ENCODE measurements around the gene PAX2.
A peak's percentile ranks its signal among the peaks of the same experiment; 100 is the strongest.

The PAX2 gene

GRCh38 chr10:100814751-100815474 lies 69.5 kb downstream of the PAX2 start:
- Histone ChIP-seq H3K36me3 (ENCODE audit: control insufficient read depth, insufficient read depth, low read length) (no peaks in the 10 kb centered on the region), H3K4me1 (ENCODE audit: control insufficient read depth, insufficient read depth, low read length, poor library complexity, severe bottlenecking) (no peaks in the 10 kb centered on the region), H3K4me3 (ENCODE audit: insufficient read depth, low read depth, low read length, poor library complexity, severe bottlenecking) (no peak overlapping the region), H3K27ac (ENCODE audit: insufficient read depth, low read length, poor library complexity, severe bottlenecking) (no peak overlapping the region), H3K27me3 (replicated peaks; ENCODE audit: control insufficient read depth, insufficient read depth, low read length, poor library complexity, severe bottlenecking) (peaks cover 32% of the 10 kb centered on the region), H3K9me3 (ENCODE audit: control insufficient read depth, low read length) (no peaks in the 10 kb centered on the region)
- DNase-seq = no peak

DNA sequence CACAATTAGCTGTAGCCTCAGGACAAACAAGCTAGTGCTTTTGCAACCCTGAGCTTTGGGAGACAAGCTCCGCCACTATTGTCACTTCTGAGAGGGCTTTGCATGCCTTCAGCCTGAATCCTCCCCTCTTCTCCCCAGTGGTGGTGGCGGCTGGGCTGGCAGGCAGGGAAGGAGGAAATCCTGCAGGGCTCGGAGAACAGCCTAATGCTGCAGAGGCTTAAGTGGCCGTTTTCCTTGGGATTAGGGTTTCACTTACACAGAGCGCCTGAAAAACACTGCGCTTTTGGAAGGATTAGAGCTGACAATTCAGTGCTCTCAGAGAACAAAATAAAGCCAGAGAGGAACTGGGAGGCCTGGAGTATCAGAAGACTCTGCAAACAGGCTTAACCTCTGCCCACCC lies 71.3 kb downstream of the PAX2 start:
- Histone ChIP-seq H3K4me3 (ENCODE audit: insufficient read depth, low read depth, low read length, poor library complexity, severe bottlenecking) (no peak overlapping the region), H3K27ac (ENCODE audit: insufficient read depth, low read length, poor library complexity, severe bottlenecking) (no peak overlapping the region), H3K9me3 (ENCODE audit: control insufficient read depth, low read length) (no peaks in the 10 kb centered on the region), H3K4me1 (ENCODE audit: control insufficient read depth, insufficient read depth, low read length, poor library complexity, severe bottlenecking) (no peaks in the 10 kb centered on the region), H3K27me3 (replicated peaks; ENCODE audit: control insufficient read depth, insufficient read depth, low read length, poor library complexity, severe bottlenecking) (peaks cover 29% of the 10 kb centered on the region), H3K36me3 (ENCODE audit: control insufficient read depth, insufficient read depth, low read length) (no peaks in the 10 kb centered on the region)
- no peak for DNase-seq

DNA sequence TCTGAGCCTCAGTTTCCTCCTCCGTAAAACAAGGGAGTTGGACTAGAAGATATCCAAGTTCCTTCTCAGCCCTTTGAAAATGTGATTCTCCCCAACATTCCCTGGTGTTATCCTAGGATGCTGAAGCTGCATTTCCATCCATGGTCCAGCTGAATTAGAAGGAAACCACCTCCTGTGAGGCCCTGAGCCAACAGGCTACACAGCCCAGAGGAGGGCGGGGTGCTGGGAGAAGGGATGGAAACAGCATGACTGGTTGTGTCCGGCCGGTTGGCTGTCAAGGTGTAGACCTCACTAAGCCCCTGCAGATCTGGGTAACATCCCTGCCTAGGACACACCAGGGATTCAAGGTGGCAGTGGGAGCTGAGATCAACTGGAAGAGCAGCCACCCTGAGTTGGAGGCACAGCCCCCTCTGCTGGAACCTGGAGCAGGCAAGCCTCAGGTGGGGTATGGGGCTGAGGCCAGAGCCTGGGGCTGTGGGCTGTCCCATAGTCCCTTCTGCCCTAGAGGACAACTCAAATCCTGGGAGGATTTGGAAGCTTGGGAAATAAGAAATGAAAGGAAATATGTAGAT lies 72.0 kb downstream of the PAX2 start:
- Histone ChIP-seq H3K4me1 (ENCODE audit: control insufficient read depth, insufficient read depth, low read length, poor library complexity, severe bottlenecking) (no peaks in the 10 kb centered on the region), H3K27ac (ENCODE audit: insufficient read depth, low read length, poor library complexity, severe bottlenecking) (no peak overlapping the region), H3K36me3 (ENCODE audit: control insufficient read depth, insufficient read depth, low read length) (no peaks in the 10 kb centered on the region), H3K4me3 (ENCODE audit: insufficient read depth, low read depth, low read length, poor library complexity, severe bottlenecking) (no peak overlapping the region), H3K27me3 (replicated peaks; ENCODE audit: control insufficient read depth, insufficient read depth, low read length, poor library complexity, severe bottlenecking) (peaks cover 28% of the 10 kb centered on the region), H3K9me3 (ENCODE audit: control insufficient read depth, low read length) (no peaks in the 10 kb centered on the region)
- DNase-seq = no peak

GRCh38 chr10:100819424-100819823 lies 74.0 kb downstream of the PAX2 start:
- Histone ChIP-seq H3K27ac (ENCODE audit: insufficient read depth, low read length, poor library complexity, severe bottlenecking) (no peak overlapping the region), H3K27me3 (replicated peaks; ENCODE audit: control insufficient read depth, insufficient read depth, low read length, poor library complexity, severe bottlenecking) (peaks cover 25% of the 10 kb centered on the region), H3K4me3 (ENCODE audit: insufficient read depth, low read depth, low read length, poor library complexity, severe bottlenecking) (no peak overlapping the region), H3K4me1 (ENCODE audit: control insufficient read depth, insufficient read depth, low read length, poor library complexity, severe bottlenecking) (no peaks in the 10 kb centered on the region), H3K9me3 (ENCODE audit: control insufficient read depth, low read length) (no peaks in the 10 kb centered on the region), H3K36me3 (ENCODE audit: control insufficient read depth, insufficient read depth, low read length) (no peaks in the 10 kb centered on the region)
- no peak for DNase-seq

DNA sequence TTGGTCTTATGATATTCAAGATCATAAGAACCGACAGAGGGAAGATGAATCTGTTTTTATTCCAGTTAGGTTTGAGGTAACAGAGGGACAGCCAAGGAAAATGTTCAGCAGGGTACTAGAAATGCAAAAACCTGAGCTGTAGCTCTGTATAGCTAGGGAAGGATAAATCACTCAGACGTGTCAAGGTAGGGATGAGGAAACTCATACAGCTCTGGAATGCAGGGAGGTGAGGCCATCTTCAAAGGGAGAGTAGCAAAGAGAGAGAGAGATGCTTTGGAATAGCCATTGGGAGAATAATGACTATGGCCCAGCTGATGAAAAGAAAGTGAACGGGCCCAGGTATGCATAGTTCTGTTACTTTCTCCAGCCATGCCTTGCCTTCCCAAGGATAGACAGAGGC lies 77.8 kb downstream of the PAX2 start:
- Histone ChIP-seq H3K9me3 (ENCODE audit: control insufficient read depth, low read length) (no peaks in the 10 kb centered on the region), H3K4me1 (ENCODE audit: control insufficient read depth, insufficient read depth, low read length, poor library complexity, severe bottlenecking) (peaks cover 21% of the 10 kb centered on the region)

DNA sequence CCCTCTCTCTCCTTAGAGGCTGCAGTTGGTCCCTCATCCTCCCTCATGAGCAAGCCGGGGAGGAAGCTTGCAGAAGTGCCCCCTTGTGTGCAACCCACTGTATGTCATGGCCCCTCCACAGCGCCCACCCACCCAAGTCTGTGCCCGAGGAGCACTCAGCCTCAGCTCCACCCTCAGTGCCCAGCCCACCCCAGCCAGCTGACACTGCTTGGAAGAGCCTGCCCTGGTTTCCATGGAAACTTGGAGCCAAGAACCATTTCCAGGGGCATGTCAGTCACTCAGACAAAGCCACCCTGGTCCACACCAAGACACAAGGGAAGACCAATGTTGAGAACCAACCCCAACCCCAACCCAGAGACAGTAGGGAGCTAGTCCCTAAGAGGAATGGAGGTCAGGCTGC lies 79.5 kb downstream of the PAX2 start:
- no peaks in the 10 kb centered on the region for H3K9me3 ChIP-seq (ENCODE audit: control insufficient read depth, low read length)
- no peak for DNase-seq
- peaks cover 29% of the 10 kb centered on the region for H3K4me1 ChIP-seq (ENCODE audit: control insufficient read depth, insufficient read depth, low read length, poor library complexity, severe bottlenecking)
- peaks cover 47% of the 10 kb centered on the region for H3K27me3 ChIP-seq (replicated peaks; ENCODE audit: control insufficient read depth, insufficient read depth, low read length, poor library complexity, severe bottlenecking)
- H3K4me3 ChIP-seq (ENCODE audit: insufficient read depth, low read depth, low read length, poor library complexity, severe bottlenecking) = no peak overlapping the region
- H3K36me3 ChIP-seq (ENCODE audit: control insufficient read depth, insufficient read depth, low read length) = no peaks in the 10 kb centered on the region
- no peak overlapping the region for H3K27ac ChIP-seq (ENCODE audit: insufficient read depth, low read length, poor library complexity, severe bottlenecking)

More for the DNA sequence above, 77.8 kb downstream of the PAX2 start:
- H3K27ac ChIP-seq (ENCODE audit: insufficient read depth, low read length, poor library complexity, severe bottlenecking) = no peak overlapping the region
- H3K4me3 ChIP-seq (ENCODE audit: insufficient read depth, low read depth, low read length, poor library complexity, severe bottlenecking) = no peak overlapping the region
- peaks cover 31% of the 10 kb centered on the region for H3K27me3 ChIP-seq (replicated peaks; ENCODE audit: control insufficient read depth, insufficient read depth, low read length, poor library complexity, severe bottlenecking)
- no peaks in the 10 kb centered on the region for H3K36me3 ChIP-seq (ENCODE audit: control insufficient read depth, insufficient read depth, low read length)
- DNase-seq = no peak

DNA sequence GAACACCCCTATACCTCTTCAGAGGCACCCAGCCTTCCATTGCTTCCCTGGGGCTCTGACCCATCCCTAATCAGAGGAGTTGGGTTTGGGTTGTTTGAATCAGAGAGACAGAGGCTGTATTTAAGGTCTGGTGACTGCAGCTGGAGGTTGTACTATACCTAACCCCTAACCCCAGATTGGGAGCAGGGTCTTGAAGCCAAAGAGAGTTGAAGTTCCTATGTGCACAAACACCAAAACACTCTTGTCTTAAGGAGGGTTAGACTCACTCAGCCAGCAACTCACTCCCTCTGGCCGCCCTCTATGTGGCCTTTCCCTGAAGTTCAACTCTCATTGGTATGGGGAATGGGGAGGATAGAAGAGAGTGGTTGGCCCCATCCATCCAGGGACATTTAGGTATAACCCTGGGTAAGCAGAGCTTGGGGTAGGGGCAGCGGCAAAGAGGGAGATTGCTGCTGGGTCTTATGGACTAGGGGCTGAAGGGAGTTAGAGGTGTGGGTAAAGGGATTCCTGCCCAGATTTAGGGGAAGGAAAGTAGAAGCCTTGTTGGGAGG lies 80.0 kb downstream of the PAX2 start:
- Histone ChIP-seq H3K27me3 (replicated peaks; ENCODE audit: control insufficient read depth, insufficient read depth, low read length, poor library complexity, severe bottlenecking) (peaks cover 52% of the 10 kb centered on the region), H3K9me3 (ENCODE audit: control insufficient read depth, low read length) (no peaks in the 10 kb centered on the region), H3K27ac (ENCODE audit: insufficient read depth, low read length, poor library complexity, severe bottlenecking) (no peak overlapping the region), H3K4me1 (ENCODE audit: control insufficient read depth, insufficient read depth, low read length, poor library complexity, severe bottlenecking) (peaks cover 34% of the 10 kb centered on the region), H3K36me3 (ENCODE audit: control insufficient read depth, insufficient read depth, low read length) (no peaks in the 10 kb centered on the region), H3K4me3 (ENCODE audit: insufficient read depth, low read depth, low read length, poor library complexity, severe bottlenecking) (no peak overlapping the region)
- DNase-seq = no peak

DNA sequence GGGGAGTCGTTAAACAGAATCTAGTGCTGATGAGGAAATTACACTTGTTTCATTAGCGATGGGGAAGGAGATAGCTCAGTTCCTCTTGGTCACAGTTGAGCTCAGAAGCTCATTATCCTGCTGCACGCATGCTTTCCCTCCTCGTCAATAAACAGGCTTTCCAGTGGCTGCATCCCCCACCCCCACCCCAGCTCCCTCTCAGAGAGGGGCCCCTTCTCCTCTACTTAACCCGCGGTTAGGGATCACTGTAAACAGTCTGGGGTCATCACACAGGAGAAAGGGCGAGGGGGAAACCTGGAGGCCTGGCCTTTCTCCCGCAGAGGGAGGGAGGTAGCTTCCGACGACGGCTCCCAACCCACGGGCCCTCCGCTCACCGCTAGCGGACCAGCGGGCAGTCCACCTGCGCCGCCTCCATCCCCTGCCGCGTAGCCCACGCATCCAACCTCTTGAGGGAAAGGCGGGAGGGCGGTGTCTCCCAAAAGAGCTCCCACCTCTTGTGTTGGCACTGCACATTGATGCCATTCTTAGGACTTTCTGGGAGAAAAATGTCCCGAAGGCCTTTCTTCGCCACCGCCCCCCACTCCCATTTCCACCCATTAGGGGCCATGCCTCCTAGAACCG lies 80.8 kb downstream of the PAX2 start:
- Histone ChIP-seq H3K27me3 (replicated peaks; ENCODE audit: control insufficient read depth, insufficient read depth, low read length, poor library complexity, severe bottlenecking) (peaks cover 59% of the 10 kb centered on the region), H3K36me3 (ENCODE audit: control insufficient read depth, insufficient read depth, low read length) (no peaks in the 10 kb centered on the region), H3K27ac (ENCODE audit: insufficient read depth, low read length, poor library complexity, severe bottlenecking) (no peak overlapping the region), H3K4me3 (ENCODE audit: insufficient read depth, low read depth, low read length, poor library complexity, severe bottlenecking) (peak overlapping the region; percentile 51), H3K4me1 (ENCODE audit: control insufficient read depth, insufficient read depth, low read length, poor library complexity, severe bottlenecking) (peaks cover 34% of the 10 kb centered on the region), H3K9me3 (ENCODE audit: control insufficient read depth, low read length) (no peaks in the 10 kb centered on the region)
- no peak for DNase-seq

- Histone ChIP-seq H3K36me3 (ENCODE audit: control insufficient read depth, insufficient read depth, low read length) (no peaks in the 10 kb centered on the region), H3K27me3 (replicated peaks; ENCODE audit: control insufficient read depth, insufficient read depth, low read length, poor library complexity, severe bottlenecking) (peaks cover 64% of the 10 kb centered on the region), H3K4me3 (ENCODE audit: insufficient read depth, low read depth, low read length, poor library complexity, severe bottlenecking) (peak overlapping the region; percentile 51), H3K4me1 (ENCODE audit: control insufficient read depth, insufficient read depth, low read length, poor library complexity, severe bottlenecking) (peaks cover 34% of the 10 kb centered on the region), H3K27ac (ENCODE audit: insufficient read depth, low read length, poor library complexity, severe bottlenecking) (no peak overlapping the region), H3K9me3 (ENCODE audit: control insufficient read depth, low read length) (no peaks in the 10 kb centered on the region)
- no peak for DNase-seq
Measured at GRCh38 chr10:100826661-100826982, 81.2 kb downstream of the PAX2 start.
